ENCODE results near the gene SUSD1.
"Not testable (repeated sequence)": the region's sequence is repeated elsewhere in the genome, so short reads cannot be mapped to it uniquely, and the experiment has no call there.

Gene SUSD1

DNA sequence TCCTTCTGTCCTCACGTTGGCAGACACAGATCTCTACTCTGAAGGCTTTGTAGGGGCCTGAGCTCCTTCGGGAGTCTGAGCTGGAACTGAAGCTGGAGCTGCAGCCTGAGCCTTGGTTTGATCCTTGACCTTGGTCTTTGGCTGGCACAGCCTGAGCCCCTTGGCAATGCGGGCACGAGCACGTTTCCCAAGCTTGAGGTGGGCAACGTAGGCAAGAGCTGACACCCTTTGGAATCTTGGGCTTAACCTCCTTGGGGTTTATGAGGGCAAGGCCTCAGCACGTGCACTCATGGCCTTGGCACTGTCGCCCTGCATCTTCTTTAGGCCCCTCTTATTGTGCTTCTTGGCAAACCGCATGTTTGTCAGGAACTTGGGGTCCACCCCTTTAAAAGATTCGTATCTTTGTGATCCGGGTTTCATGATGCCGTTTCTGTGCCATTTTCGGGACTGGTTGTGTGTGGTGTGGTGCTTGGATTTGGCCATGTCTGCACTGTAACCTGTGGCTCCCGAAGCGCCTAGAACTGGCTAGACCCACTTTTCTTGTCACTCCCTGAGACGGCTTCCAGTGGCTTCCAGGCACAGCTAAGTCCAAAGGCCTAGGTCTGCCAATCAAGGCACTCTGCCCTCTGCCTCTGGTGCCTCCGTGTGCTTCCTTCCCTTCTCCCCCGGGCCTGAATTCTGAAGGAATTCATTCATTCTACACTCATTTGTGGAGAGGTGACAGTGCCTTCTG lies 1.4 kb downstream of the SUSD1 start:
- DNase-seq = no peak

DNA sequence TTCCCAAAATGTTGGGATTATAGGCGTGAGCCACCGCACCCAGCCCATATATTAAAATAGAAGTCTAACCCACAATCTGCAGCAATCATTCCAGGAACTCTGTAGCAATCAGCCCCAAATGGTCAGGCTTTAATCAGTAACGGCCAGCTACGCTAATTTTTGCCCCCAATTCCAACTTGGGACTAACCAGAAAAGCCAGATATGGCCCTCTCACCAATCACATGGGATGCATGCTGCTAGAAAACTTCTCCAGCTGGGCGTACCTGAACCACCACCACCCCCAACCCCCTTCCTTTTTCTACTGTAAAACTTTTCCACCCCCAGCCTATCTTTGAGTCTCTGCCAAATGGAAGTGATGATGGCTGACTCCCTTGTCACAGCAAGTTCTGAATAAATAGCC lies 4.1 kb downstream of the SUSD1 start:
- no peak for DNase-seq

DNA sequence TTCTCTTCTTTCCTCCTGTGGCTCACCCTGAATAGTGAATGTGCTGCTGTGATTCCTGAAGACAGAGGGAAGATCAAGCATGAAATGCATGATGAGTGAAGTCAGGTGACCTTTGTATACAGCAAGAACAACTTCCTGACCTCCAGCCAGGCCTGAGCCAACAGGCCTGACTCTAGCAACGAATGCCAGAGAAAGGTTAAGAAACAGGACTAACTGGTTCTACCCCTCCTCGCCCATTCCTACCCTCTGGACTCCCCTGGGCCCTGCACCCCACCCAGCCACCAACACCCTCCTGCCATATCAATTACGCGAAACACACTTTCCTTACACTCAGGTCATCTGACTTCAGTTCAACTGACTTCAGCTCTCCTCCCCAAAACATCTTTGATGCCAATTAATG lies 4.9 kb downstream of the SUSD1 start:
- DNase-seq = no peak

DNA sequence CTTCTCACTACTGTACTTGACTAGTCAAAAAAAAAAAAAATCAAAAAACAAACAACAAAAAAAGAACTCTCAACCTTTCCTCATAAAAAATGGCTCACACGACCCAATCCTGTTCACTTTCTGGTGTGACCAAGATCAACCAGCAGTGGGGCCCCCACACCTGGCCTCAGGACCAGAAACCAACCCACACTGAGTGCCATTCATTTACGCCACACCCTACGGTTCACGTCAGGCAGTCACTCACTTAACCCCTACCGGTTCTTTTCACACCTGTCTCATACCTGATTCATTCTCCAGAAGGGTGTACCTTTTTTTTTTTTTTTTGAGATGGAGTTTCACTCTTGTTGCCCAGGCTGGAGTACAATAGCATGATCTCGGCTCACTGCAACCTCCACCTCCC lies 5.7 kb downstream of the SUSD1 start:
- no peak for DNase-seq

DNA sequence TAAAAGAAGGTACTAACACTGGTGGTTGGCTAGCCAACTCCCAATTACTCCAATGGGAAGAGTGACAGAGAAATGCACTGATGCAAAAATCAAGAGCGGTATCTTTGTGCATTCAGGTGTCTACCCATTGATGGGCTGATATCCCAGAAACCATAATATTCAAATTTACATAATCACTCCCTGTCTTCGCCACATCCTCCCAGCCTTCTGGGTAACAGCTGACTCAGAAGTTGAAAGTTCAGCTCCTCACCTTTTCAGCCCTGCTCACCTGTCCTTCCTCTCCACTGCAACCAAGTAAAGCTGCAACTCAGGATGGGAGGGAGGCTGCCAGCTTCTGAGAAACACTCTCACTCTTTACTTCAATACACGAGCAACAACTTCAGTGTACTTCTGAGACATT lies 6.9 kb downstream of the SUSD1 start:
- no peak for DNase-seq

DNA sequence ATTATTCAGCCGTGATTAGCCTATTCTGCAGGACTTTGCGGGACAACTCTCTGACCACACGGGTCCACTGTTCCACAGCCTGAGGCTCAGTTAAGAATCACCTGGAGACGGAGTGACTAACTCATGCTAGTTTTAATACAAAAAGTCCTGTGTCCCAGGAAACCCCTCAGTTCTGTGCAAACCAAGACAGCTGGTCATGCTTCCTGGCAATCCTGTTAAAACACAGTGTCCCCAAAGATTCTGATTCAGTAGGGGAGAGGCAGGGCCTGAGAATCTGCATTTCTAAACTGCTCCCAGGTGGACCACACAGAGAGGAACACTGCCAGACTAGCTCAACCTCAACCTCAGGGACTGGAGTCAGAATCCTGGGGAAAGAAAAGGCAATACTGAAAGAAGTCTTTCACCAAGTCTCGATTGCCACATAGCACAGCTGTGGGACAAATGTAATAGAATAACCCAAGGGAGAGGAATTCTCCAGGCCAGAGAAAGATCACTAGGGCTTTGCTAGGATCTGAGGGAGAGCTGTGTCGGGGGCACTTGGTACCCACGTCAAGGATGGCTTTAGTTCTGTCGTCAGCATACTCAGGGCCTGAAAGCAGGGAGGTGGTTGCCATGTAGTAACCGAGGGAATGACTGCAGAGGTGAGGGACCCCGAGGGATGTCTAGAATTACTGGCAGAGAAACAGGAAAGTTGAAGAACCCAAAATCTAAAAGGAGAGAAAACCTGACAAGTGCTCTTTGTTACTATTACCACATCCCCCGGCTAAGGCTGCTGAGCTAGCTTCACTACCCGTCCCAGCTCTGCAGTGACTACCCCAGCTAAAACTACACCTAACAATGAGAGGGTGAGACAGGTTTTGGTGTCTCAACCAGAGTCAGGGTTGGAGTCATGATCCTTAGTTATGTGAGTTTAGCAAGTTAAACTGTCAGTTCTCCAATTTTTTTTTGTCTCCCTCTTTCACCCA lies 8.6 kb downstream of the SUSD1 start:
- DNase-seq = no peak

DNA sequence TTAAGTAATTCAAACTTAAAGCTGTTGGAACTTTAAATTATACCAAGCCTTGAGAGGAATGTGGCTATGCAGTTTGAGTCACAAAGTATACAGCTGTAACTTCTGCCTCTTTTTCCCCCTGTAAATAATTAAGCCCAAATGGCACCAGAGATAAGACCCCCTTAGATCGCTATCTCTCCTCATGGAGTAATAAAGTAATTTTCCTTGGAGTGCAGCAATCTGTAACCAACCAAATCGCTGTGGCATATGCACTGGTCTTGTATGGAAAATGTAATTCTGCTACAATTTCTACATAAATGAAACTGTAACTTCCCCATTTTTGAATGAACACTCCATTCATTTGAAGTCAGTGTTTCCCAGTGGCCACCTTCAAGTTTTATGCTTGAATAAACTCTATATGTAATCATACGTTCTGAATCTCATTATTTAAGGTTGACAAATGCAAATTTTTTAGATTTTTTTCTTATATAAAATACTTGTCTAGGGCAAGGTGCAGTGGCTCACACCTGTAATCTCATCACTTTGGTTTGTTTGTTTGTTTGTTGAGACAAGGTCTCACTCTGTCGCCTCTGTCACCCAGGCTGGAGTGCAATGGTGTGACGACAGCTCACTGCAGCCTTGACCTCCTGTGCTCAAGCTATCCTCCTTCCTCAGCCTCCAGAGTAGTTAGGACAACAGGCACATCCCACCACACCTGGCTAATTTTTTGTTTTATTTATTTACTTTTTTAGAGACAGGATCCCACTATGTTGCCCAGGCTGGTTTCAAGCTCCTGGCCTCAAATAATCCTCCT lies 12.3 kb downstream of the SUSD1 start:
- no peak for DNase-seq

DNA sequence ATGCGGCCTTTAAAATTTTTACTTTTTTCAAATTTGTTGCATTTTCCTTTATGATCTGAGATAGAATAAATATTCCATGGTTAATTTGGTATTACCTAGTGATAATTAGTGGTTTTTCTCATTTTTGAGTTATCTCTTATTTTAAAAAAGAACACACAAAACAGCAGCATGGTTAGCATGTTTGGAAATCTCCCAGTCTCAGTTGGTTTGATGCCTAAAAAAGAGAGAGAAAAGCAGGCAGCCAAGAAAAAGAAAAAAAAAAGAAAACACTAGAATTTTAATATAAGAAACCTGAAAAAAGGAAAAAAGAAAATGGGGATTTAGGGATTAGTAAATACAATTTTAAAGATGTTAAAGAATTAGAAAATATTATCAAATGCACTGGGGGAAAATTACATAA lies 15.3 kb downstream of the SUSD1 start:
- no peak for DNase-seq

DNA sequence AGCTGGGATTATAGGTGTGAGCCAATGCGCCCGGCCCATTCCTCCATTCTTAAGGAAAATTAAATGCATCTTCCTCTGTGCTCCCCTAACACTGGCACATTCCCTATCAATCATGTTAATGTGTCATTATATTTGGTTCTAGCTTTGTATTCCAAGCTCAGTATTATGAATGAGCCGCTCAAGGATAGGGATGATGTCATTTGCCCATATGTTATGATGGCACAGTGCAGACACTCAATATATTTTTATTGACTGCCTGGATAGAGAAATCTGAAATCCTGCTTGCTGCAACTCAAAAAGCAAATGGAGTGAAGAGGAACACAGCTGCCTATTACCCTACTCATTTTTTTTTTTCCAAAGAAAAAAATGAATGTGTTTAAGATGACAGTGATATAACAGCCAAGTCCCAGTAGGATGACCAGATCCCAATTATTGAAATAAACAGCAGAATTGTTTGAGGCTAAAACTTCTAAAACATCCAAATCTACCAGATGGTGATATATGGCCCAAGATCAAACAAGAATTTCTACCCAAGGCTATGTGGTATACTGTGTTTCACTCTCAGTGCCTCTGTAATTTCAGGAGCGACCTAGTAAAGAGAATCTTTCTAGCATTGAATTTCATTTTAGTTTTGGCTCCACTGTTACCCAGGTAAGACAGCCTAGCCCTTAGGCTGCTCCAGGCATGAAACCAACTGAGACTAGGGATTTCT lies 16.3 kb downstream of the SUSD1 start:
- DNase-seq = no peak

DNA sequence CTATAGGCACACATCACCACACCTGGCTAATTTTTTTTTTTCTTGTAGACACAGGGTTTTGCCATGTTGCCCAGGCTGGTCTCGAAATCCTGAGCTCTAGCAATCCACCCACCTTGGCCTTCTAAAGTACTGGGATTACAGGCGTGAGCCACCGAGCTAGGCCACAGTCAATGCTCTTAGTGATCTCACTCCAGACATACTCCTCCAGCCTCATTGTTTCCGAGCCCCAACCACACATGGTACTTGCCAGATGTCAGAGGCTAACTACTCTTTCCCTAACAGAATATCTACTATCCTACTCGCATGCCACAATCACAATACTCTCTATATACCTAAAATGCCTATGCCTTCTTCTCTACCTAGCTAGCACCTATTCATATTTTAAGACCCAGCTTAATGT lies 17.1 kb downstream of the SUSD1 start:
- DNase-seq = no peak

DNA sequence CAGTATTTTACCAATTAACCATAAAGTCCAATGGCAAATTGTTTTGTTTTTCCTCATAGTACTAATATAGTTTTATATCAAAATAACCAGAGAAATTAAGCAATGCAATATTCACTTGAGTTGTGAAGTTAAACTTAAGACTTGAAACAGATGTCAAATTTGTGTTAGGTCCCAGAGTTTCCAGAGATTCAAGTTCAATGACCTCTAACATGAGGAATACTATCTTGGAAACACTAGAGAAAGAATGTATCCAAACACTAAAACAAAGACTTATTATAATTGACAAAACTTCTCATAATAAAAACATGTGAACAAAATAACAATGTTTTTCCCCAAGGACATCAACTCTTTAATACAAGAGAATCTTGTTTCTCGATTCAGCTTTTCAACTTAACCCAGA lies 18.0 kb downstream of the SUSD1 start:
- no peak for DNase-seq

DNA sequence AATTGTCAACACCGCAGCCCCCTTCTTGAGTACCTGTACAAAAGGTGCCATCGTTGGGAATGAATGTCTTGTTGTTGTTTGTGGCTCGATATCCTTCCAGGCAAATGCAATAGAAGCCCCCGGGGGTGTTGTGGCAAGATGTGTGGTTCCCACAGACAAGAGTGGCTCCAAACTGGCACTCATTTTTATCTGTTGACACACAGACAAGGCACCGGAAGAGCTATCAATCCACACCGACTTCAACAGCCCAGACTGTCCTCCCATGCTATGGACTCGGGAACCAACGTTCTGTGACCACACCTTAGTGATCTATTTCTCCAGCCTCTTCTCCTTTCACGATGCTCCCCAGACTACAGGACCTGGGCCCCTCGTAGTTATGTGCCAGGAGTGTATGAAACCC lies 25.9 kb downstream of the SUSD1 start:
- no peak for DNase-seq

DNA sequence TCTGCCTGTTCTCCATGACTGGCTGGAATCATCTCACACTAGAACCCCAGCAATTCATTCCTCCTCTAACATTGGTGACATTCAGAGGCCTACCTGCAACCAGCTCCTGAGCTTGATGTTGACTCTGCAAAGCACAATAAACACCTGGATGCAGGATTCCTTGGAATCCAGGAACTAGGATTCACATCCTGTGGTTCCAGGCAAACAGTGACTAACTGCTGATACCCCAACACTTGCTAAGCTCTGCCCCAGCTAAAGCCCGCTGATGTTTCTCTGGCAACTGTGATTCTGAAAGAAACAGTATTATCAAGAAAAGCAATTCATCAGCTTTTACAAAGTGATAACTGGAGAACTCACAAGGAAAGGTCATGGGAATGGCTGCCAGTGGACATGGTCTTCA lies 29.2 kb downstream of the SUSD1 start:
- DNase-seq = no peak

DNA sequence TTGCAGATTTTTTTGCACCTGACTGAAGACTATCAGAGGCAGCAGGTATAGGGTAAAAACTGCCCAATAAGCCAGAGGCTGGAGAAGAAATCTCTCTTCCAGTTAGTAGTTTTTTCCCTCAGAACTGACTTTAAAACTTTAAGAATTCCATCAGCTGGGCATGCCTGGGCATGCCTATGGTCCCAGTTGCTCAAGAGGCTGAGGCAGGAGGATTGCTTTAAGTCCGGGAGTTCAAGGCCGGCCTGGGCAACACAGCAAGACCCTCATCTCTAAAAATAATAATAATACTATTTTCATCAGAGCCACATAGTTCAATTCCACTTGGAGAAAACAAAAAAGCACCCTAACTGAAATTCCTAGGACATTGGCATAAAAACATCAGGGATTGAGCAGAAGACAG lies 30.3 kb downstream of the SUSD1 start:
- DNase-seq = no peak

DNA sequence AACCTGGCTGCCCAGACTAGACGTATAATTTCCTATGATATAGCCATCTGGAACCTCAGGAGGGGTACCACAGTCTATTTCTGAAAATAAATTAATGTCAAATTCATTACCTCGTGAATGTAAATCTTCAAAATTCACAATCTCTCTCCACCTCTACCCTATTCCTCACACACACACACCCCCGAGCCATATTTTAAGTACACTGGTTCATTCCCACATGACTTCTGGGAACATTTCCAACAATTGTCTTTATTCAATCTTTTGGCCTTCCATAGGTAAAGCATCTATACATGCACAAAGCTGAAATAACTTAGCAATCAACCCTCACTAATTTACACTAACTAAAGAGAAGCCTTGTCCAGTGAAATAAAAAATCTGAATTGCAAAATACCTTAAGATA lies 32.7 kb downstream of the SUSD1 start:
- DNase-seq = no peak

DNA sequence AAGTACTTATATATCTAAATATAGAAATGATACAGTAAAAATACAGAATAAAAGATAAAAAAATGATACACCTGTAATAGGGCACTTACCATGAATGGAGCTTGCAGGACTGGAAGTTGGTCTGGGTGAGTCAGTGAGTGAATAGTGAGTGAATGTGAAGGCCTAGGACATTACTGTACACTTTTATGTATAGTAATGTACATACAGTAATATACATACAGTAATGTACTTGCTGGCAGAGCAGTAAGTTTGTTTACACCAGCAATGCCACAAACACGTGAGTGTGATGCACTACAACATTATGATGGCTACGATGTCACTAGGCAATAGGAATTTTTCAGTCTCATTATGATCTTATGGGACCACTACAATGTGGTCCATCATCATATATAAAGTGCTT lies 34.2 kb downstream of the SUSD1 start:
- DNase-seq = no peak

DNA sequence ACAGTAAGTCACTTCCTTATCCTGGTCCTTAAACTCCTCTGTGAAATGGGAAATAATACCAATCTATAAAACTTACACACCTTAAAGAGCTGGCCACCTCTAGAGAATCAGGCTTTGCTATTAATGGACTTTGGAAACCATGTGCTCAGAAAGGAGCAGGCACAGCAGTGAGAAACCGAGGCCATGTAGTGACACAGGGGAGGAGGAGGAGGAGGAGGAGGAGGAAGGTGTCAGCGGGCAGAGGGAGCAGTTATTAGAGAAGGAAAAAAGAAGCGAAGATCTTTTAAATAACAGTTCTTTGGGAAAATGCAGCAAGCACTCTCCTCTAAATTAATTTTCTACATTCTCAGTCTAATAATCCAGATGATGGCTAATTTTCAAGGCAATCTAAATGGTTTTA lies 38.0 kb downstream of the SUSD1 start:
- no peak for DNase-seq

DNA sequence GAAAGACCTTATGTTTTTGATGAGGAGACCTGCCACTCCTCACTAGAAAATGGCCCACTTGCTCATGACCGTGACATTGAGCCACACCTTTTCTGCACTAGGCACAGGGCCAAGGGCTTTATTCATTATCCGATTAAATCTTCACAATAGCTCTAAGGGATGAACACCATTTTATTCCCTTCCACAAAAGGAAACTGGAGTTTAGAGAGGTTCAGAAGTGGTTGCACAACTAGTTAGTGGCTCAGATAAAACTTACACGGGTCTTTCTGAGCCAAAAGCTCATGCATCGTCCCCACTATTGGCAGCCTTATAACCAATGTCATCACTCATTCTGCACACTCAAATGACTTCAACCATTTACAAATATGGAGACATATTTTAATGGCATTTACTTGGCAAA lies 39.4 kb downstream of the SUSD1 start:
- DNase-seq = no peak

DNA sequence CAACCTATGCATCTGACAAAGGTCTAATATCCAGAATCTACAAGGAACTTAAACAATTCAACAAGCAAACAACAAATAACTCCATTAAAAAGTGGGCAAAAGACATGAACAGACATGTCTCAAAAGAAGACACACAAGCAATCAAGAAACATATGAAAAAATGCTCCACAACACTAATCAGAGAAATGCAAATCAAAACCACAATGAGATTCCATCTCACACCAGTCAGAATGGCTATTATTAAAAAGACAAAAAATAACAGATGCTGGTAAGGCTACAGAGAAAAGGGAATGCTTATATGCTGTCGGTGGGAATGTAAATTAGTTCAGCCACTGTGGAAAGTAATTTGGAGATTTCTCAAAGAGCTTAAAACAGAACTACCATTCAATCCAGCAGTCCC lies 41.3 kb downstream of the SUSD1 start:
- DNase-seq = not testable (repeated sequence)

DNA sequence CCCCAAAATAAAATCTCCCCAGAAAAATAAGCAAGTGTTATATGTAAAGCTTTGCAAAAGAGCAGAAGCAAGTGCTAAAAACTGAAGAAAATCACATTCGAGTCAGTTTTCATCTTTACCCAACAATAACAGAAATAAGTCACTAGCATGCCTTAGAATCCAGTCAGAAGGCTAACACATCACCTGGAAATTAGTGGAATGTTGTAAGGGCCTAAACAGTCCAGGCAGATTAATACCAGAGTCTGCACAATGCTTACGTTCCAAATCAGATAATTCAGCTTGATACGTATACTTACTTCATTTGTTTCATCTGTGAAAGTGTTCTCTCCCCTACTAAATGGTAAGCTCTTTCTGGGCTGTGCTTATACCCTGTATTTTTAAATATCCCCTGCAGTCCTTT lies 42.7 kb downstream of the SUSD1 start:
- DNase-seq = no peak

DNA sequence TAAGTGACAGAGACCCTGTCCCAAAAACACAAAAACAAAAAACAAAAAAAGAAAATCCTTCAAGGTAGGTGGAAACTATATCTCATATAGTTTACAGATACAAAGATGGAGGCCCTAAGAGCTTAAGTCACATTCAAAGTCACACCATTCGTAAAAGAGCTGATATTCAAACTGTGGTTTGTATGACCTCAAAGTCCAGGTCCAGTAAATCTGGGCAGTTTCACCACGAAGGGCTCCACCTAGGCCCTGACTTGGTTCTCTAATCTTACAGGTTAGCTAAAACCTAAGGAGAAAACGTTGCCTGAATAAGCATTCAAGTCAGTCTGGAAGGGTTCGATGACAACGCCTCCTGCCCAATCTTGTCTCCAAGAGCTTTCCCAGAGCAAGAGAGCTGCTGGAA lies 44.1 kb downstream of the SUSD1 start:
- DNase-seq = no peak

DNA sequence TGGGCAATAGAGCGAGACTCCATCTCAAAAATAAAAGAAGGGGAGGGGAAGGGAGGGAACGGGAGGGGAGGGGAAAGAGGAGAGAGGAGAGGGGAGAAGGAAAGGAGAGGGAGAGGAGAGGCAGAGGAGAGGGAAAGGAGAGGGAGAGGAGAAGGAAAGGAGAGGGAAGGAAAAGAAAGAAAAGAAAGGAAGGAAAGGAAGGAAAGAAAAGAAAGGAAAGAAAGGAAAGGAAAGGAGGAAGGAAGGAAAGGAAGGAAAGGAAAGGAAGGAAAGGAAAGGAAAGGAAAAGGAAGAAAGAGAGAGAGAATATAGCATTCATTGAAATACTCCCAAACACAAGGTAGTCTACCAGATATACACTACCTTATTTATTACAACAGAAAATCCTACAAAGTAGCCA lies 44.8 kb downstream of the SUSD1 start:
- DNase-seq = no peak

DNA sequence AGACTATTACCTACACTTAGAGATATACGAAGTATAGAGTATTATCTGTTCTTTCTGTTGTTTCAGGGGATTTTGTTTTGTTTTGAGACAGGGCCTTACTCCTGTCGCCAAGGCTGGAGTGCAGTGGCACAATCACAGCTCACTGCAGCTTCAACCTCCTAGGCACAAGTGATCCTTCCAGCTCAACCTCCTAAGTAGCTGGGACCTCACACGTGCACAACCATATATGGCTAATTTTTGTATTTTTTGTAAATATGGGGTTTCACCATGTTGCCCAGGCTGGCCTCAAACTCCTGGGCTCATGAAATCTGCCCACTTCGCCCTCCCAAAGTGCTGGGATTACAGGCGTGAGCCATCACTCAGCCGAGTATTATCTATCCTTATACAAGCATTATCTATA lies 45.9 kb downstream of the SUSD1 start:
- DNase-seq = no peak

Data from SW 1271 (cell line).